GM21515 (cell line): ENCODE data around the gene SMR3A.

ENCODE experiments used
- ATAC-seq: cut with Tn5 transposase; IDR thresholded peaks from one replicate; pipeline ENCODE4 v1.9.1; 2021; ENCODE audit not compliant: unreplicated experiment

The SMR3A gene

DNA sequence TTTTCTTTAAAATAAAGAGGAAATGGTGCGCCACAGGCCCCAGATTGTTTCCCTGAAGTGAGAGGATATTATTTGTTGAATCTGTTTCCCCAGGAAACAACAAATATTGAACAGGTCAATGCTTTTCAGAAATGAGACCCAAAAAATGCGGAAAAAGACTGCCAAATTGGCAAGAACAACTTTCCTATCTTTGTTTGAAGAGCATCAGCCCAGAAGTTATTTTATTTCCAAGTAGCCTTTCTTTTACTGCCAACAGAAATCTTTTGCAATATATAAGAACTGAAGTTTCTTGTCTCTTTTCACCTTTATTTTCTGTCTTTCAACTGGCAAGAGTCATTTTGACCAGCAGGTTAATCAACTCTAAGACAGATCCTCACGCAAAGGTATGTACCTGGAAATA, at the start of gene SMR3A:
Gene SMR3A (plus strand): TSS at position 301 of the 400 bp plus-strand sequence. CDS start 1,356 bp downstream, outside the sequence.
- no peak for ATAC-seq

DNA sequence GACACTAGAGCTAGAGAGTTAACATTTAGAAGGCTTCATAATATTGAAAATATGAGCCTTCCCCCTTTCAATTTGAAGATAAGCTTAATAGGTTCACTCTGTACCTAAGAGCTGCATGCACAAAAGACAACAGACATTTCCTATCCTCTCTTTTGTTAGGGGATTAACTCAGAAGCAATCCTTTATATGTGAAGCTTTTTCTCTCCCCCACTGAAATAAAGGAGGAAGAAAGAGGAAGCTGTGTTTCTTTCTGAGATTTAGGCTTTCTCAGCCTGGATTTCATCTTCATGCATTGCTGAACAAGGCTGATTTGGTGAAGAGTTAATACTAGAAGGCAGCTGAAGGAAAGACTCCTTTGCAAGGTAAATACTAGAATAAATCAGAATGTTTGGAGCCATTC, 46.8 kb upstream of the SMR3A start:
- no peak for ATAC-seq

DNA sequence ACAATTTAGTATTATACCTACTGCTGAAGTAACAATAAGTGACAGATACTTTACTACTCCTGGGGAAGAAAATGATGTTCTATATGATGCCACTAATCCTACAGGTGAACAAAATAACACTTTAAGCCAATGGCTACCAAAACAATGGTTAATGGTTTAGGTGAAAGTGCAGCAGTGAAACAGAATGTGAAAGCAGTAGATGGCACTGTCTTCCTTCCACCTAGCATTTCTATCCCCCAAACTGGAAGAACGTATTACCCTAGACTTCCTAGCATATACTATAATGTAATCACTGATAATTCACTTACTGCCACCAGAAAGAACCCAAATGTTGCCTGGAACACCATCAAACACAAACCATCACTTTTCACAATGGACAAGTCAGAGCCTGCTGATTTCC, 44.6 kb upstream of the SMR3A start:
- peak; percentile 63 for ATAC-seq

DNA sequence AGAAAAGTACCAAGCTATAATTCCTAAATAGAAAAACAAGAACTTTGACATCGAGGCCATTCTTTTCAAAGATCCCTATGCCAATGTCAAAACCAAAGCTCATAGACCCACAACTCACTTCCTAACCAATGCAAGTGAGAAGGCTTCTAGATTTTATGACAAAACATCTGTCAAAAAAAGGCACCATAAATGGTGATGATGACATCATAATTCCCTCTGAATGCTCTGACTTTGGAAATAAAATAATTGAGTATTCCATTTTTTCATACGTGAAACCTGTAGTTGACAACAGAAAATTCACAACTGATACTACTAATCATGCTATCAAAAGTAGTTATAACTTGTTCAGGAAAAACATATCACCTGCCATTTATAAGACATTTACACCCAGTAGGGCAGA, 34.5 kb upstream of the SMR3A start:
- ATAC-seq, result no peak

DNA sequence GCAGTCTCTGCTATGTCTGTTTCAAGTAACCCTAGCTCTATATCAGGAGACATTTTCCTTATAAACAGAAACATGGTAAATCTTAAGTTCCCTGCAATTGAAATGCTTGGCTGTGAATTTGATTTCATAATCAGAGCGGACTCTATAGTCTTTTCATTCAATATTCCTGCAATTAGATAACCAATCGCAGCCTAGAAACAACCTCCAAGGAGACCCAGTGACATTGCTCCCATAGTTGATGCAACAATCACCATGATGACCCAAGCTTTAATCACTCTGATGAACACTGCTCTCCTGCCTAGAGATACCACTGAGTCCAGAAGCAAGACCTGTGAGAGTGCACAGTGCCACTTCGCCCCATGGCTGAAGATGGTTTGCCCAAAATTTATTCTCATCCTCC, 25.9 kb upstream of the SMR3A start, which contains the start of gene CABS1:
Gene CABS1 (plus strand): TSS at position 301 of the 400 bp plus-strand sequence. CDS start 59 bp downstream, at position 360.
- no peak for ATAC-seq

DNA sequence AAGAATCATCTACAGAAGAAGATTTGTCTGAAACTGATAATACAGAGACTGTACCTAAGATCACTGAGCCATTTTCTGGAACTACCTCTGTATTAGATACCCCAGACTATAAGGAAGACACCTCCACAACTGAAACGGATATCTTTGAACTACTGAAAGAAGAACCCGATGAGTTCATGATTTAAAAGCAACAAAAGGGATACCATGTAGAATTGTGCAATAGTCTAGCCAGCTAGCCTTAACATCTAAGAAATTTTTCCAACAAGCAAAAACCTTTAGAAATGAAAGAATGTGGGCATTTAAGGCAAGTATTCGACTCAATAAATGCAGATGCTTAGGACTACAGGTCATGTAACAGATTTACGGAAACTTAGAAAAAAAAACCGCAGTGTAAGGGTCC, 24.5 kb upstream of the SMR3A start:
- no peak for ATAC-seq

DNA sequence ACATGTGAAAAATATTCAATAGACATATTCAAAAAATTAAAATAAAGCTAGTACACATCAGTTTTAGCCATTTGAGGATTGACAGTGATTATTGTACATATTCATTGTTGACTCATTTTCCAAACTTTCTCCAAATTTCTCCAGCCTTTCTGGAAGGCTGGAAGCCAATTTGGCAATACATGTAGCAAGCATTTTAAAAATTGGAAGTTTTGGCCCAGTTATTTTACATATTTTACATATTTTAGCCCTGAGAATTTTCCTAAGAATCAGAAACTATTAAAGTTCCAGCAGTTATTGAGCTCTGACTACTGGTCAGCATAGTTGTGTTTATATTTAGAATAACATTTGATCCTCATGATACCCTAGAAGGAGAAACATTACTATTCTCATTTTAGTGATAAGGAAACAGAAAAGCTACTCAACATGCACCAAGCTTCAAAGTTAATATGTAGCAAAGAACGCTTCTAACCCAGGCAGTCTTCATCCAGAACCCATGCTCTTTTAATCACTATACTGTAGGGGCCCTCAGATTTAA, 22.6 kb upstream of the SMR3A start:
- no peak for ATAC-seq

DNA sequence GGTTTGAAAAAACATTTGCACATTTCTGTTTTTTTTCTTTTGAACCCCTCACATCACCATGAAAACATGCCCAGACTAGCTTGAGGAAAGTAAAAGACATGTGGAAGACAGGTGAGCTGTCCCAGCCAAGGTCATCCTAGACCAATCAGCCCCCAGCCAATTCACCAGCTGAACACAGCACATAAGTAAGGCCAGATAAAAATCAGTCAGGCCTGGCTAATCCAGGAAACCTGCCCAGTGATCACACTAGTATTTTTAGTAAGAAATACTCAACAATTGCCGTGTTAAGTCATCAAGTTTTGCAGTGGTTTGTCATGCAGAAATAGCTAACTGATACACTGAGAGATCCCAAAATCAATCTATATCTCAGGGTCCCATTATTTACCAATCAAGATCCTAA, 4.4 kb upstream of the SMR3A start:
- ATAC-seq, result no peak

DNA sequence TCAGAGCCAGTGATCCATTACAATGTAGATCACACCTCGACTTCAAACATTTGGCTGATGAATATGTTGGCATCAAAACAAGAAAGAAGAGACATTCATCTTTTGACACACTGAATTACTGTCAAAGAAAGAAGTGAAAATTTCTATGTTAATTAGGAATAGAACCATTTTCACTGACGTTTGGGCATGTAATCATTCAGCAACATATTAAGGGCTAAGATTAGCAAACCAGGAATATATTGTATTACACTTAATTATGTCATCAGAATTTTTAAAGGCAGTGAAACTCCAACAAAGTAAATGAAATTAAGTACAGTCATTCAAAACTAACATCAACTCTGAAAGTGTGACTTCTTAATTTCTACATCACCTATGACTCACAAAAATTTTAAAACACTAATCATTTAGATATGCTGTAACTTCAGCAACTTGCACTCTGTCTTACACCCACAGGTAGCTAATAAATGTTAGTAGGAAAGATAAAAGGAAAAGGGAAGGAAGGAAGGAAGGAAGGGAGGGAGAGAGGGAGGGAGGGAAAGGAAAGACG, 1.4 kb upstream of the SMR3A start:
- no peak for ATAC-seq

DNA sequence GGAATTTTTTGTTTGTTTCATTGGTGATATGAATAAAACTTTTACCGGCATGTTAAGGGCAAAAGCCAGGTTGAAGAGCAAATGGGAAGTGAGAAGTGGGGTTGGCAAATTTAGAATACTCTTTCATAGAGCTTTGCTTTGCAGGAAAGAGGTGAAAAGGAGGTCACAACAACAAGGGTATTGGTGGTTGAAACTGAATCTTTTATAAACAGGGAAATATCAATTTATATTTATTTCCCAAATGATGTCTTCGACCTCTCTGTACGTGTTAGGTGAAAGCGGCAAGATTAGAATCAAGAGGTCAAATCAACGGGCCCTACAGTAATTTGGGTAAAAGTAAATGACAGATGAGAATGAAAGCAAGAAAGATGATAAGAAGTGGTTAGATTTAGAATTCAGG, 3.4 kb downstream of the SMR3A start:
- no peak for ATAC-seq

DNA sequence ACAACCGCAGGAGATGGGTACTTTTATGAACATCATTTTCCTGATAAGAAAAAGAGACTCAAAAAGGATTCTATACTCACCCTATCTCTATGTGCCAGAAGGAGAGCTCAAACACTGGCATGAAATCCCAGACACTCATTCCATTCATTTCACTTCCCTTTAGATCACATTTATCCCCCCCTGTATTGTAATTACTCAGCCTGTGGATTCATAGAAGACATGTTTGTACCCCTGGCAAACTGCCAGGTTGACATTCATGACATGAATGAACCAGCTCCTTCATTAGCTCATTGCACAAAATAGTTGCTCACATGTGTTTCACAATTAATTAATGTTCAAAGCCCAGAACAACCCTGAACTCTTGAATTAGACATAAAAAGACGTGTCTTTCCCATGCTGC, 4.9 kb downstream of the SMR3A start:
- ATAC-seq, result no peak

DNA sequence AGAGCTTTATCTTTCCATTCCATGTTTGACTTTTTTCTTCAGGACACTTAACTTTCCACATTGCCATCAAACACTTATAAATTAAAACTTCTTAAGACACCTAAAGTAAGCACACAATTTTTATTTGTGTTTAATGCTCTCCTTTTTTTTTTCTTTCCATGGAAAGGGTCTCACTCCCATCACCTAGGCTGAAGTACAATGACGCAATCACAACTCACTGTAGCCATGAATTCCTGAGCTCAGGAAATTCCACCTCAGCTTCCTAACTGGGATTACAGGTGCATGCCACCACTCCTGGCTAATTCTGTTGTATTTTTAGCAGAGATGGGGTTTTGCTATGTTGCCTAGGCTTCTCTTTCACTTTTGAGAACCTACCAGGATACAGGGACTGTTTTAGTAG, 7.3 kb downstream of the SMR3A start:
- ATAC-seq, result no peak

DNA sequence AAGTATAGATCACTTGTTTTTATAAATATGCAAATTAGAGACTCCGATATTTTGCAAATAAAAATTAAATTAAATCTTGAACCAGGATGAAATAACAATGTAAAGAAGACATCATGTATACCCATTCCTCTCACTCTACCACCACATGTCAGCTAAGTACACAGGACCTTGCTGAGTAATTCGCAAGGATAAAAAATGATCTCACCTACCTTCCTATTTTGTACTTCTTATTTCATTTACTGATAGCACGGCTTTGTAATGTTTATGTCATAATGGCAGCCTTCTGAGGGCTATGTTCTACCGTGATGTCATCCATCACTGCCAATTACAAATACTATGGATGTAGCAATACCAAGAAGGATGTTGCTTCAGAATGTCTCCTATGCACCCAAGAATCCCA, 11.4 kb downstream of the SMR3A start:
- ATAC-seq, result no peak

DNA sequence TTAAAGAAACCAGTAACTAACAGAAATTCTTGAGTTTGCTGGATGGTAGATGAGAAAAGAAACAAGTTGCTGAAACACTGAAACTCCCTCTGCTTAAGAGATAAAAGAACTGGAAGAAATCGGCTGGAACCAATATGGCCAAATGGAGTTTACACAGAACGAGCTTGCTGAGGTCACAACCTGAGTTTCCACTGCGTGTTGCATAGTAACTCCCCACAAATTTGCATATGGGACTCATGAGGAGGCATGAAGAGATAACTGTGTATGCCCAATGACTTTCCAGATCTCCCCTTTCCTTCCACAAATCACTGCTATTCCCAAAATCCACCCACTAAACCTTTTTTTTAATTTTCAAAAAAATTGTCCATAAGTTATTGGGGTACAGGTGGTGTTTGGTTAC, 12.2 kb downstream of the SMR3A start:
- ATAC-seq, result no peak

DNA sequence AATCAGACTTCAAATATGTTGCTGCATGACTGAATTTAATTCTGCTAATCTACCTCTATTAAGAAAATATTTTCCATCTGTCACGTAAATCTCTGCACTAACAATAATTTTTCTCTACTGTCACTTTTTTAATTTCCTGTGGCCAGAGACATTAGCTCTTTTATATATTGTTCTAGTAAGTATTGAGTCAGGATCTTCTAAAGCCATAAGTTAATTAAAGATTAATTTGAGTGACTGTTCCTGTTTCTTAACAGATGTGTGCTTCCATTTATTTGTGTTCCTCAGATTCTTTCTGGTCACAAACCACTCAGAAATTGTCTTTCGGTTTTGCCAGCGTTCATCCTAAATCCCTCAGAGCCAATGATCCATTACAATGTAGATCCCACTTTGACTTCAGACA, 20.0 kb downstream of the SMR3A start:
- ATAC-seq, result no peak

DNA sequence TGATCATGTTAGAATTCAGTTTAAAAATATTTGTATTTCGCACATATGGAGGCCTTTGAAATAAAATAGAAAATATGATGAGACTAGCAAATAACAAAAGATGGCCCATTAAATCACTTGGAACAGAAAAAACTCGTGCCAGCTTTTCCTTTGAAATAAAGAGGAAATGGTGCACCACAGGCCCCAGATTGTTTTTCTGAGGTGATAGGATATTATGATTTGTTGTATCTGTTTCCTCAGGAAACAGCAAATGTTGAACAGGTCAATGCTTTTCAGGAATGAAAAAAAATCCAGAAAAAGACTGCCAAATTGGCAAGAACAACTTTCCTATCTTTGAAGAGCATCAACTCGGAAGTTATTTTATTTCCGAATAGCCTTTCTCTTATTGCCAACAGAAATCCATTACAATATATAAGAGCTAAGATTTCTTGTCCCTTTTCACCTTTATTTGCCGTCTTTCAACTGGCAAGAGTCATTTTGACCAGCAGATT, 22.2 kb downstream of the SMR3A start, which contains the start of gene SMR3B:
Gene SMR3B (plus strand): TSS at position 441 of the 491 bp plus-strand sequence. CDS start 1,380 bp downstream, outside the sequence.
- no peak for ATAC-seq

DNA sequence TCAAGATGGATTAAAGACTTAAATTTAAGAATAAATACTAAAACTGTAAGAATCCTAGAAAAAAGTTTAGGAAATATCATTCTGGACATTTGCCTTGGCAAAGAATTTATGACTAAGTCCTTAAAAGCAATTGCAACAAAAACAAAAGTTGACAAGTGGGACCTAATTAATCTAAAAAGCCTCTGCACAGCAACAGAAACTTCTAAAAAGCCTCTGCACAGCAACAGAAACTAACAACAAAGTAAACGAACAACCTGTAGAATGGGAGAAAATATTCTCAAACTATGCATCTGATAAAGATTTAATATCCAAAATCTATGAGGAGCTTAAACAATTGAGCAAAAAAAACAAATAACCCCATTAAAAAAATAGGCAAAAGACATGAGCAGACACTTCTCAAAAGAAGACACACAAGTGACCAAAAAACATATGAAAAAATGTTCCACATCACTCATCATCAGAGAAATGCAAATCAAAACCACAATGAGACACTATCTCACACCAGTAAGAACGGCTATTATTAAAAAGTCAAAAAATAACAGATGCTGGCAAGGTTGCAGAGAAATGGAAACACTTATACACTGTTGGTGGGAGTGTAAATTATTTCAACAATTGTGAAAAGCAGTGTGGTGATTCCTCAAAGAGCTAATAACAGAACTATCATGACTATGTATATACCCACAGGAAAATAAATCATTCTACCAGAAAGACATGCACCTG, 31.7 kb downstream of the SMR3A start:
- ATAC-seq, result peak; percentile 66

DNA sequence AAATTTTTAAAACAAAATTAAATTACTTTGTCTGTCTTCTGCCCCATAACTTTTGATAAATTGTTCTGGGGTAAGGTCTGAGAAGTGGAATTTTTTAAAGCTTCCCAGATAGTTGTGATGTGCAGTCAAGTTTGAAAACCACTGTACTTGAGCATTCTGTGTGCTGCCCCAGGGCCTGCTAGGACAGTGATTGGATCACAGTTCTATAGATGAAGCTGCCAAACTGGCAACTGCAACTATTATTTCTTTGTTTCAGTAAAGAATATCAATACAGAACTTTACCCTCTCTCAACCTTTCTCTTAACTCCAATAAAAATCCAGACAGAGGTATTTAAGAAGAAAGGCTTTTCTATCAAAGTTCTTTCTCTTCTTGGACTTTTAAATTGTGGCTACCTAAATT, 37.0 kb downstream of the SMR3A start, which contains the start of gene OPRPN:
Gene OPRPN (plus strand): TSS at position 361 of the 400 bp plus-strand sequence. CDS start 1,346 bp downstream, outside the sequence.
- no peak for ATAC-seq

DNA sequence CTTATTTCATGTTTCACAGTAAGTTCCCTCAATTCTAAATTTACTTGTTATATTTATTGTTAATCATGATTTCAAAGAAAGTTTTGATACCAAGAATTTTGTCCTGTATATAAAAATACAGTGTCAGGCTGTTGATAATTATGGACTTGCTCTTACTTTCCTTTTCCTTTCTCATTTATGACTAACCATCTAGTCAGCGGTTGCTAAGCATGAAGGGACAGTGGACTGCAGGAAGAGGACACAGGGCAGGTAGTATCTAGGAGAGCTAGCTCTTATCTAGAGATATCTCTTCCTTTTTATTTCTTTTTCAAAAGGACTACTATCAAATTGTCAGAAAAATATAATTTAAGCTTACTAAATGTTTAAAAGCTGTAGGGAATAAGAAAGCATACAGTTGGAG, 38.8 kb downstream of the SMR3A start:
- no peak for ATAC-seq

DNA sequence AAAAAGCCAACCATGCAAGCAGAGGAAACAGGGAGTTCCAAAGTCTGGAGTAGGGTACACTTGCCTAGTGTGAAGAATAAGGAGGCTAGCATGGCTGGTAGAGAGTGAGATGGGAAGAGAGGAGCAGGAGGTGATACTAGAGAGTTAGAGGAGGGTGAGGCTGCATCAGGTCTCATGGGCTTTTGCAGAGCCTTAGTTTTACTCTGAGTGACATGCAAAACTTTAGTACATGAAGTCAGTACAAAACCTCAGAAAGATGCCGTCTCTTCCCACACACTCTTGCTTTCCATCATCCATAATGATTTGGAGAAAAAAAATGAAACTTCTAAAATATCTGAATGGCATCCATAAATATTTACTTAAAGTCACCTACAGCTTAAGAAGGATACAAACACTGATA, 42.2 kb downstream of the SMR3A start:
- no peak for ATAC-seq

DNA sequence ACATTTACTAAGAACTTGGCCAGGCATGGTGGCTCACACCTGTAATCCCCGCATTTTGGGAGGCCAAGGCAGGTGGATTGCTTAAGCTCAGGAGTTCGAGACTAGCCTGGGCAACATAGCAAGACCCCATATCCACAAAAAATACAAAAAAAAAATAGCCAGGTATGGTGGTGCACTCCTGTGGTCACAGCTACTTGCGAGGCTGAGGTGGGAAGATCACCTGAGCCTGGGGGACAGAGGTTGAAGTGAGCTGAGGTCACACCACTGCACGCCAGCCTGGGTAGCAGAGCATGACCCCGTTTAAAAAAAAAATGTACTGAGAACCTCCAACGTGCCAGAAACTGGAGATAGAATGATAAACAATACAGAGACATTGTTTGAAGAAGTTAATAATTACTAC, 45.2 kb downstream of the SMR3A start:
- no peak for ATAC-seq
